NCI-H2107 (cell line): Measurements from ENCODE around the gene WRAP53.

Experiments used
- DNase-seq: peaks from one replicate; lab custom pipeline; 2025; lab: John Stamatoyannopoulos, UW

WRAP53 gene

GRCh38 chr17:7745748-7746470 lies 57.6 kb downstream of the WRAP53 start:
- DNase-seq = no peak

DNA sequence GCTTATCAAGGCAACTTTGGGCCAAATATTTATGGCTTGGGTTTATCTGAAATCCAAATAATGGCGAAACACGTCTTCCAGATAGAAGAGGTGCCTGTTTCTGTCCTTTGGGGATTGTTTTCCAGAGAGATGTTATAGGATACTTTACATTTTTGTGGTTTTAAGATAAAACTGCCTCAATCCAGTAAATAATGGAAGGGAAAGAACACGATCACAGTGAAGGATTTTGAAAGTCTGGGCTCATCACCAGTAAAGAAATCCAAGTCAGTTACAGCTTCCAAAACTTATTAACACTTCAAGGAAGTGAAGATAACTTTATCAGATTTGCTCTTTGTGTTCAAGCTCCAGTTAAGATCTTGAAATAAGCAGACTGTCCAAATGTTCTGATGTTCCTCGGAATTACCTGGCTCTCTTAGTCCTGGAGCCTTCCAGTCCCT lies 59.4 kb downstream of the WRAP53 start:
- DNase-seq = no peak

GRCh38 chr17:7748076-7748775 lies 59.9 kb downstream of the WRAP53 start:
- DNase-seq = no peak

GRCh38 chr17:7750321-7750821 lies 62.1 kb downstream of the WRAP53 start:
- no peak for DNase-seq
